Mammary epithelial cell (primary cell): Measurements from ENCODE around the gene LTF.

Experiments used
- EZH2 ChIP-seq: IDR thresholded peaks from 2 replicates; pipeline ENCODE4 v1.6.1; 2012; ENCODE audit warnings: low read length, inconsistent platforms, borderline replicate concordance
- TF ChIP-seq, protein P1 (sequence below), 2 donors: IDR thresholded peaks in 1 of 2; conservative IDR thresholded peaks in 1 of 2; 2 replicates each; pipeline ENCODE4 v1.5.1; 2011 to 2012; ENCODE audit warnings: inconsistent platforms in 2 of 2, low read length in 2 of 2, mild to moderate bottlenecking in 2 of 2, control low read depth in 1 of 2, low read depth in 1 of 2; ENCODE audit not compliant: insufficient read depth in 1 of 2; ENCODE audit errors: extremely low read depth in 1 of 2

- TF ChIP-seq, protein P1, sequence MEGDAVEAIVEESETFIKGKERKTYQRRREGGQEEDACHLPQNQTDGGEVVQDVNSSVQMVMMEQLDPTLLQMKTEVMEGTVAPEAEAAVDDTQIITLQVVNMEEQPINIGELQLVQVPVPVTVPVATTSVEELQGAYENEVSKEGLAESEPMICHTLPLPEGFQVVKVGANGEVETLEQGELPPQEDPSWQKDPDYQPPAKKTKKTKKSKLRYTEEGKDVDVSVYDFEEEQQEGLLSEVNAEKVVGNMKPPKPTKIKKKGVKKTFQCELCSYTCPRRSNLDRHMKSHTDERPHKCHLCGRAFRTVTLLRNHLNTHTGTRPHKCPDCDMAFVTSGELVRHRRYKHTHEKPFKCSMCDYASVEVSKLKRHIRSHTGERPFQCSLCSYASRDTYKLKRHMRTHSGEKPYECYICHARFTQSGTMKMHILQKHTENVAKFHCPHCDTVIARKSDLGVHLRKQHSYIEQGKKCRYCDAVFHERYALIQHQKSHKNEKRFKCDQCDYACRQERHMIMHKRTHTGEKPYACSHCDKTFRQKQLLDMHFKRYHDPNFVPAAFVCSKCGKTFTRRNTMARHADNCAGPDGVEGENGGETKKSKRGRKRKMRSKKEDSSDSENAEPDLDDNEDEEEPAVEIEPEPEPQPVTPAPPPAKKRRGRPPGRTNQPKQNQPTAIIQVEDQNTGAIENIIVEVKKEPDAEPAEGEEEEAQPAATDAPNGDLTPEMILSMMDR (conservative IDR thresholded peaks at IDR 0.05 in 1 of 2, IDR thresholded peaks at IDR 0.05 in 1 of 2; ENCODE audit: extremely low read depth in 1 of 2, insufficient read depth in 1 of 2, low read depth in 1 of 2, low read length in 2 of 2), result no peak
- no peak for TF ChIP-seq EZH2
Measured at GRCh38 chr3:46419816-46420215, 44.9 kb downstream of the LTF start.
